Breast epithelium (tissue), 3 donors: ENCODE data around the gene PLIN1.

ENCODE experiments used
- CTCF ChIP-seq, 3 donors: fragments of 450-650 bp; IDR thresholded peaks; one replicate each; pipeline ENCODE4 v1.5.1; 2016 to 2017; ENCODE audit warnings: antibody characterized with exemption in 3 of 3, mild to moderate bottlenecking in 3 of 3, moderate library complexity in 3 of 3
- POLR2AphosphoS5 ChIP-seq, 3 donors: sonication (generic); formaldehyde crosslinking; IDR thresholded peaks; one replicate each; pipeline ENCODE4 v1.6.1; 2017; ENCODE audit warnings: antibody characterized with exemption in 3 of 3

GRCh38 chr15:89652131-89652530 is 27.0 kb downstream of the PLIN1 start:
- TF ChIP-seq CTCF (IDR thresholded peaks at IDR 0.05) (no peak), POLR2AphosphoS5 (IDR thresholded peaks at IDR 0.05) (no peak)
